COLO829 (cell line): Measurements from ENCODE around the gene RD3L.
"Not testable (repeated sequence)": the region's sequence is repeated elsewhere in the genome, so short reads cannot be mapped to it uniquely, and the experiment has no call there.

Experiments
- DNase-seq: peaks from one replicate; pipeline ENCODE4 v3.0.0; 2012; ENCODE audit warnings: low spot score

RD3L gene

DNA sequence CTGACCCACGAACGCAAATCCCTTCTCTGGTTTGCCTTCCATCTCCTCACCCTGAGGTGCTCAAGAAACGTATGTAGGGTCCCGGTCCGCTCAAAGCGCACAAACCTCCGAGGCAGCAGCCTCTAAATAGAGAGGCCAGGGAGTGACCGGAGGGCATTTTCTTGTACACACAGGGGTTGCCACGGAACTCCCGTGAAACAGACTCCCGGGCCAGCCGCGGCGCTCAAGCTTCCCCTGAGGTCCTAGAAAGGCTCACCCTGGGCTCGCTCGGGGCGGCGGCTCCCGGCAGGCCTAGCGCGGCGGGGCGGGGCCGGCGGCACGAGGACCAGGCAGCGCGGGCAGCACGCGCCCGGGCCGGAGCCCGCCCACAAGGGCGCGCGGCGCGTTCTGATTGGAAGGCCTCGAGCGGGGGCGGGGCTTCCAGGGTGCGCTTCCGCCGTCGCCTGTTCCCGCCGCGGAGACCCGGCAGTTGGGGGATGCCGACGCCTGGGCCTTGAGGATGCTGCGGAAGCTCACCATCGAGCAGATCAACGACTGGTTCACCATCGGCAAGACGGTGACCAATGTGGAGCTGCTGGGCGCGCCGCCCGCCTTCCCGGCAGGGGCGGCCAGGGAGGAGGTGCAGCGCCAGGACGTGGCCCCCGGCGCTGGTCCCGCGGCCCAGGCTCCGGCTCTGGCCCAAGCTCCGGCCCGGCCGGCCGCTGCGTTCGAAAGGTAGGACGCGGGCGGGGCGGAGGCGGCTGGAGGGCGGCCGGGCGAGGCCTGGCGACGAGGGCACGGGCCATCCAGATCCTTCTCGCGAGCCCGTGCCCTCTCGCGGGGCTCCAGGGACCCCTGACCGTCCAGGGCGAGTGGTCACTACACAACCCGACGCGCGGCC, 14.1 kb downstream of the RD3L start, which contains the start of gene TDRD9:
Gene TDRD9, plus strand, starts transcription at position 446 of the 880 bp plus-strand sequence. Its CDS starts 54 bp downstream, at position 500.
- DNase-seq, result no peak

DNA sequence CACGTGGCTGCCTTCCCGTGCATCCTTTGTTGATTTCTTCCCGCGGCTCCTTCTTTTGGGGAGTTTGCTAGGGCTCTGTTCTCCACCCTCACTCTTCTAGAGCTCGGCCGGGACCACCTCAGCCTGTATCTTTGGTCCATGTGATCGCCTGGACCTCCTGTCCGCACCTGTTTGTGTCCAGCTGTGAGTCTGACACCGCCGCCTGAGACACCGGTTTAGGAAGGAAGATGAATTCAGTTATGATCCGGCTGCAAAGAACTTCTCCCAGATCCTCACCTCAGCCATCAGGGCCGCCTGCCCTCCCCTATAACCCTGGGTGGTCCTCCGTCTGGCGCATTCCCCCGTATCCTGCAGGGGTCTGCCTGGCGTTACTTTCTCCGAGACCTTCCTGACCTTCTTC, 14.8 kb downstream of the RD3L start:
- no peak for DNase-seq

DNA sequence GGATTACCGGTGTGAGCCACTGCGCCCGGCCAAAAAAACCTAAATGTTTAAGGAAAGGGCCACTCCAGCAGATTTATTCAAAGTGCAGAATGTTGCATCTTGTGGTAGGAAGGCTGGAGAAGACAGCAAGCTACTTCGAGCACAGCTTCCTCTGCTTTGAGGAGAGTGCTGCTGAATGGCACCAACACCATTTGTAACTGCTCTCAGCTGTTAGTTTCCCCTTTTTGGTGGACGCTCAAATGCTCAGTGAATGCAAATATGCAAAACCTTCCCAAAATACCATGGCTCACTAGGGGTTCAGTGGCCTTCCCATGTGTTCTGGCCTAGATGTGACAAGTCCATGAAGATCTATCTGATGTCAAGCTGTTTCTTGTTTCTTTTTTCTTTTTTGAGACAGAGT, 17.0 kb downstream of the RD3L start:
- DNase-seq, result no peak

DNA sequence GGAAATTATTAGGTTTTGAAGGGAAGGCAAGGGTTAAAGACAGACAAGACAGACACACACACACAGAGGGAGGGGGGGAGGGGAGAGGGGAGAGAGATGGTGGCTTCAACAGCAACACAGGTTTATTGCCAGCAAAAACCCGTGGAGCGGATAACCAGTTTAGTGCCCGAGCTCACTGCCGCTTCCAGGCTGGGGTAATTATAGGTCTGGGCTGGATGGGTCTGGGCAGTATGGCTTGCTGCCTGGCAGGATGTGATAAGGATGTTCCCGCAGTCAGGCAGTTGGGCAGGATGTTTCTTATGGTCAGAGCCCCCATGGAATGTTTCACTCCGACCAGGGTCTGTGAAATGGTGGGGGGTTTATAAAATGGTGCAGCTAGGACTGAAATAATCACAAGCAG, 18.5 kb downstream of the RD3L start:
- no peak for DNase-seq

DNA sequence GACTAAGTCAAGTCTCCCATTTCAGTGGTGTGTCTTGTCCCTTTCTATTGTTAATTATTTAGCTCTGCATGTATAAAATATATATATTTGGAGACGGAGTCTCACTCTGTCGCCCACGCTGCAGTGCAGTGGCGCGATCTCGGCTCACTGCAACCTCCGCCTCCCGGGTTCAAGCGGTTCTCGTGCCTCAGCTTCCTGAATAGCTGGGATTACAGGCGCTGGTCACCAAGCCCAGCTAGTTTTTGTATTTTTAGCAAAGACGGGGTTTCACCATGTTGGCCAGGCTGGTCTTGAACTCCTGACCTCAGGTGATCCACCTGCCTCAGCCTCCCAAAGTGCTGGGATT, 20.5 kb downstream of the RD3L start:
- DNase-seq, result not testable (repeated sequence)

DNA sequence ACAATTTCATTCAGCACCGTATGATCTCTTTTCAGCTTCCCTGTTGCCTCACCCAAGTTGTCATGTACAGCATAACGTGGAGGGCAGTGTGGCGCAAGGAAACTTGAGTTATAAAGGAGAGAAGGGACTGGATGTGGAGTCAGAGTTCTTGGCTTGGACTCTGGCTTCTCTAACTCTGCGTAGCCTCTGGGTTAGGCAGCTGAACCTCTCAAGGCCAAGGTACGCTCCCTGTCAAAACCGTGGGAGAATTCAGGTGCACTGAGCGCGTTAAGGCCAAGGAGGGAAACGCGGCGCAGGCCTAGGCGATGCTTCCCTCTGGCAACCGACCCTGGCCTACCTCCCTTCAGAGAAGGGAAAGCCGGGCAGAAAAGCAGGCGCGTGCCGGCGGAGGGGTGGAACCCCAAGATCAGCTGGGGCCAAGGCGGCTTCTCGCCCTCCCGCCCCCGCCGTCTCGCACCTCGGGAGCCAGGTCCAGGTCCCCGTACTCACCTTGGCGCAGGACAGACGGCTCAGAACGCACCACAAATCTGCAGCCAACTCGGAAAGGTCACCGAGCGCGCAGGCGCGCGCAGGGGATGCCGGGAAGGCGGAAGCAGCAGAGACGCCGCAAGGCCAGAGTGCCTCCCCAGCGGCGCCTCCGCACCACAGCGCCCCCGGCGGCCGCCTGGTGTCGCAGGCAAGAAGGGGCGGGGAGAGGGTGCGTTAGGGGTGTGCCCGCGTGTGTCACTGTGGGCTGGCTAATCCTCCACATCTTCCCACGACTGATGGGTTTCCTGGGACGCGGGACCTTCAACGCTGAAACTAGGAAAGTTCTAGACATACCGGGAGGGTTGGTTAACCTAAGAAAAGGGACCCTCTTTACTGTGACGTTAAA, 21.1 kb downstream of the RD3L start:
- peak; percentile 88 for DNase-seq

DNA sequence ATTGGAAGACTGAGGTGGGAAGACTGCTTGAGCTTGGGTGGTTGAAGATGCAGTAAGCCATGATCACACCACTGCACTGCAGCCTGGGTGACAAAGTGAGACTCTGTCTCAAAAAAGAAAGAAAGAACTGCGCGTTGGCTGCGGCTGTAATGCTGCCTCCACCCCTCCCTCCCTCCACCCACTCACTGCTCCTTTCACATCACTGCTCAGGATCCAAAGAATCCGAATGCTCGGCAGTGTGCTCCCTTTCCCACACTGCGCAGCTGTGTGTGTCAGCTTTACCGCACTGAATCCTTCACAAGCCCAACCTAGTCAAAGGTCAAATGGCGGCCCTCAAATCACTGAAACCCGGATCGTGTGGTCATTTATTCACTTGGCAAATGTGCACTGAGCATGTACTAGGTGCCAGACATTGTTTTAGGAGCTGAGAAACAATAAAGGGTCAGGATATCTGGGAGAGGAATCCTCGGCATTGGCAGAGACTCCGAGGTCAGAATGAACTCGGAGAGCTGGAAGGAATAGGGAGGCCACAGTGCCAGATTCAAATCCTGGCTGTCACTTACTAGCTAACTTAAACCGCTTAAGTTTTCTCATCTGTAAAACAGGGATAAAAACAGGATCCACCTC, 25.6 kb downstream of the RD3L start:
- DNase-seq, result no peak

DNA sequence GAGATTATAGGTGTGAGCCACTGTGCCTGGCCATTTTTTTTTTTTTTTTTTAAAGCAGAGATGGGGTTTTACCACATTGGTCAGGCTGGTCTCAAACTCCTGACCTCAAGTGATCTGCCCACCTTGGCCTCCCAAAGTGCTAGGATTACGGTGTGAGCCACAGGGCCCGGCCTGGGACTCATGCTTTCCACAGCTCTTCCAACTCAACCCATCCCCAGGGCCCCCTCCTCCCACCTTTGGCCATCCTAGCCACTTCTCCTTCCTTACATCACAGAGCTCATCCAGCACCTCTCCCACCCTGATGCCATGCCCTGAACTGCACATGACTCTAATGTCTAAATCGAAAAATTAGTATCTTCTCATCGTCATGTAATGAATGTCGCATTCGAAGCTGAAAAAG, 26.7 kb downstream of the RD3L start:
- no peak for DNase-seq

DNA sequence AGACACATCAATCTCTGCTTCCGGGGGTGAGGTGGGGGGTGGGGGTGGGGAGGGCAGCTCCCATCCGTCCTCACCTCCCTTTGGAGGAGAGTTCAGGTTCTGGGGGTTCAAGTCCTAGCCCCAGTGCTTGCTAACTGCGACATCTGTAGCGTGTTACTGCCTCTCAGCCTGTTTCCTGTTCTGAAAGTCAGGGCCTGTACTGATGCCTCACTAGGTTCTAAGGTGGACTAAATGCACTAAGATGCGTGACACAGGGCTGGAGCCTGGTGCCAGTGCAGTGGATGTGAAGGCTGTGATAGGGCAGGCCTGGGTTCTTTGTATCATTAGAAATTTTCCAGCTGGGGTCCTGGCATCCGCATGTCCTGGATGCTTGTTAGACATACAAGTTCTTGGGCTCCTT, 31.3 kb downstream of the RD3L start:
- DNase-seq, result no peak

DNA sequence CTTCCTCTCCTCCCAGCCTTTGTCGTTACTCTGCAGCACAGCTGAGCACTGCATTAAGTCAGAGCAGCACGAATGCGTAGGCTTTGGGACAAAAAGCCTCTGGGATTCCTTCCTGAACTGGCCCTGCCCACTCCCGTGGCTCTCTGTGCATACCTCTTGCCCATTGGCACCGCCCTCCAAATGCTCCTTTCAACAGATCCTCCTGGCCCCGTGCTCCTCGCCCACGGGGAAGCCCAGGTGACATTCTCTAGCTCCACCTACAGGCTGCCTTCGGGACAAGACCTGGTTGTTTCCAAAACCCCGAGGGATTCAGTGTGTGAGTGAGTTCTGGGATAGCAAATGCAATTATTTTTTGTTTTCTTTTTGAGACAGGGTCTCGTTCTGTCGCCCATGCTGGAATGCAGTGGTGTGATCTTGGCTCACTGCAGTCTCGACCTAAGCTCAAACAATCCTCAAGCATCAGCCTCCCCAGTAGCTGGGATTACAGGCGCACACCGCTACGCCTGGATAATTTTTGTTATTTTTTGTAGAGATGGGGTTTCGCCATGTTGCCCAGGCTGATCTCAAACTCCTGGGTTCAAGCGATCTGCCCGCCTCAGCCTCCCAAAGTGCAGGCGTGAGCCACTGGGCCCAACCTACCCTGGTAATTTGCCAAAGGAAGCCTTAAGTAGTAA, 31.9 kb downstream of the RD3L start:
- peak; percentile 88 for DNase-seq

DNA sequence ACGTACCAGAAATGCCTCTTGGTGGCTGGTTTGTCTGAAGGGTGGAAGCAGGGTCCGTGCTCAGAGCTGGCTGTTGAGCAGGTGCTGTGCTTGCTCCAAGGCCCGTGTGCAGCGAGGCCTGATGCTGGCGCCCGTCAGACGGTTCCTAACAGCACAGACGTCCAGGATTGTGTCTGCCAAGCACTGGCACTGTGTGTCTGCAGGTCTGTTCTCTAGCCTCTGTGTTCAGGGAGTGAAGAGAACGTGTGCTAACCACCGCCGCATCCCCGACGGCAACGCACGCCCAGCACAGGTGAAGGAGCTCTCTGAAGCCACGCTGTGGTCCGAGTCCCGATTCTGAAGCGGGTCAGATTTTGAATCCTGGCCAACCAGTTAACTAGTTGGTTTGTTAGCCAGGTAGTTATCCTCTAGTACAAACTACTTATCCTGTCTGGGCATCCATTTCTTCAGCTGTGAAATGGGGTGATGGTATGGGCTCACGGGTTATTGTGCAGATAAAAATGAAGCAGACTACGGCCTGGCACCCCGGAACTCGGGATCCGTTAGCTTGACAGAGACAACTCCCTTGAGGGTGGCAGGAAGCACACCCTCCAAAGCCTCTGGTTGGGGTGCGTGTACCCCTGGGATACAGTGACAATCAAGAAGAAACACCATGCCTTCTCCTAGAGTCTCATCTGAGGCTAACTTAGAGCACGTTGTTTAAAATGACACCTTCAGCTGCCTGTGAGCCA, 32.6 kb downstream of the RD3L start:
- no peak for DNase-seq

DNA sequence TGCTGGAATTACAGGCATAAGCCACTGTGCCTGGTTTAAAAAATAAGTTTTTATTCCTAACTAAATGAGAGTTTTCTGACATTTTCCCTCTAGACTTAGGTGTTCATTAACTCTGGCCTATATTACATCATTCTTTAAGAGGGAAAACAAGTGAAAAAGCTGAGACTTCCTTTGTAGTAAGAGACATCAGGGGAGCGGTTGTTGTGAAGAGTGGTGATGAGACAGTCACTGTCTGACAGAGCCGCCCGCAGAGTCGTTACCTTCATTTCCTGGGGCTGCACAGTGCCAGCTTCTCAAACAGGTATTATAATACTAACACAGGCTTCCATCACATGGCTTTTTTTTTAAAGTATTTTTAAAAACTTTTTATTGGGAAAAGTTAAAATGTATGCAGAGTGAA, 33.7 kb downstream of the RD3L start:
- DNase-seq, result no peak

DNA sequence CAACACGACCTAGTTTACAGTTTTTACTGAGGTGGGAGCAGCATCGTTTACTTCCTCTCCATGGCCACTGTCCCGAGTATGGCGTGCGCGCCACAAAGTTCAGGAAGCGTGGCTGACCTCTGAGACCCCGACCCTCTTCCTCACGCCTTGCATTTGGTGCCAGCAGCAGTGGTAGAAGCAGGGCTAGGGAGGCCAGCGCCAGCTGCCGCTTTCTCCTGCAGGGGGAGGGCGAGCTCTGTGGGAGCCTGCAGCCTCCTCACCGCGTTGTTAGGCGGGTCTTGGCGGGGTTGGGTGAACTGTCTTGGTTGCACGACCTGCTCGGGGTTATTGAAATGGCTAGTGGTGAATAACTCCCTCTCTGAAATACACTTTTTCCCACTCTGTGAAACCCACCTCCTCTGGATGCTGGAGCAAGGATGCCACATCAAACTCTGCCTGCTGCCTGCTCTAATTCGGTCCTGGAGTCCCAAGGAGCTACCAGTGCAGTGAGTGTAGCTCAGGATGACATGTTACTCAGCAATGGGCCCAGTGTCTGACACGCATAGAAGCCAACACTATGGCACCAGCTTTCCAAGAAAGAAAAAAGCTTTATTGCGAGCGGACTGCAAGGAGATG, 36.4 kb downstream of the RD3L start:
- DNase-seq, result no peak

DNA sequence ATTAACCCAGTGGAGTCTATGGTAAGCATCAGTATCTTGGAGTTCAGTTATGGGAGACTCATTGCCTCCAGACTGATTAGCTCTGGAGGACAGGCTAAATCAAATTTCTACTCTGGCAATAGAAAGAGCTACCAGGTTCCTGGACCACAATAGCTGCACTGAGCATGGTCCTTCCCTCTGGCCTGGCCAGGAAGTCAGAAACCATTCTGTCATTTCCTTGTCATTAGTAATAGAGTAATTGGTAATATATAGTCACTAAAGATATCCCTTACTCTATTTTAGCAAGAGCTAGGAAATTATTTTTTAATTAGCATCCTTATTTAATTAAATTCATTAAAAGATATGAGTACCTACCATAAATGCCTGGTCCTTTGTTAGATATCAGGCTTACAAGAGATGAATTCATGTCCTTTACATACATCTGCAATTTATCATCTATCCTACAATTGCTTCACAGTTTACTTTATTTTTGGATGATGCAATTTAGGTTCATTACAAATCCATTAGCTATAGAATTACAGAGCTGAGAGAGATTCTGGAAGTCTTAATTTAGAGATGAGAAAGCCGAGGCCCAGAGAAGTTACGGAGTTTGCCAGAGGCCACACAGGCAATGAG, 37.7 kb downstream of the RD3L start:
- DNase-seq, result no peak

DNA sequence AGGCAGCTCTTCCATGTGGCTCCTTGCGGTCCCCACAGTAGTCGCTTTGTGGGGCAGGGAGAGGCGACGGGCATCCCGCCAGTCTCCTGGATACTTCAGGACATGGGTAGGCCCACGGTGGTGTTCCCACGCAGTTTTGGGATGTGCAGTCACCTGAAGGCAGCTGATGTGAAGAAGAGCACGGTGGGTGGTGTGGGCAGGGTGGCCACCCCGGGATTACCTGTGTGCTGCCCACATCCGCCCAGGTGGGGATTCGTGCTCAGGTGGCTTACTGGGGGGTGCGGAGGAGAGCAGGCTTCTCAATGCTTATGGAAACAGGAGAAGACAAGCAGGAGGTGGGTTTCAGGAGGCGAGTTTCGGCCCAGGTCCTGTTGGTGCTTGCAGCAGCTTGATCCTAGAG, 42.5 kb downstream of the RD3L start:
- DNase-seq, result no peak

DNA sequence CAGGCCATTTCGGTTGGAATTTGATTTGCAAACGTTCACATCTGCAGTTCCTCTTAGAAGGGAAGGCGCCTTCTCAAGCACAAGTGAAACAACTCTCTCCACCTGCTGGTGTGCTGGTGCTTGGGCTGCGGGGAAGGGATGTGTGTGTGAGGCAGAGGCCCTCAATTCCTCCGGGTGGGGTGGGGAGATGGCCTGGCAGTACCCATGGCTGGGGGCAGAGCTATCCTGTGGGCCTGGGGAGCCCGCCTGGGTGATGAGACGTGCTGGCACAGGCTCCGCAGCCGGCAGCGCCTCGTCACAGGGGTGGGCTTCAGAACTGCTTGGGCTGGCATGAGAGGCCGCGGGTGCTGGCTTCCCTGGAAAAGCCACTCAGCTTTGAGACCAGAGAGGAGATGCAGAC, 43.0 kb downstream of the RD3L start:
- DNase-seq, result no peak

DNA sequence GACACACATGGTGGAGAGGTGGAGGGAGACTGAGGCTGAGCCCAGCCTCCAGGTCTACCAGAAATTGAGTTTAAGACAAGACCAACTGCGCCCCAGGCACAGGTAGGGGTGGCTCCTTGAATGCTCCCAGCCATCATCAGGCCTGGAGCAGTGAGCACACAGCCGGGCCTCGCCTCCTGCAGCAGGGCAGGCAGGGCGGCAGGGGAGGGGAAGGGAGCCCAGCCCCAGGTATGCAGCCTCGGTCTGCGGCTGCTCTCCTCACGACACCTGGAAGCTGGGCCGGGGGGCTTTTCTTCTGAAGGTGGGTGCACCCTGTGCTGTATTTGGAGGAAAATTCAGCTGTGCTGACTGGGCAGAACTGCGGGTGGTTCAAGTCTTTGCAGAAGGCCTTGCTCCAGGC, 43.6 kb downstream of the RD3L start:
- DNase-seq, result no peak

DNA sequence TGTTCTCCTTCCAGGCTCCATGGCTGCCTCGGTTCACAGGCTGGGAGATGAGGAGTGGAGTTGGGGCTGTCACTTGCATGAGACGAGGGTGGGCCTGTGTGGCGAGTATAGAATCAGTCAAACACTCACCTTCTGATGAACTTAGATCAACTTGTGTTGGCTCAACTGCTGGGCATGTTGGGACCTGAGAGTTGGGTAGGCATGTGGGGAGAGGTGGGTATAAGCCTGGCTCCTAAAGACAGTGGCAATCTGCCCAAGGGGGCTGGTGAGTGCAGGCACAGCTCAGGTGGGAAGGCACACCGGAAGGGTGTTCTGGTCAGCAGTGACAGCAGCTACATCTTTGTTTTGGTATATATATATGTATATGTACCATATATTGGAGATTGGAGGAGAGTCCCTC, 44.1 kb downstream of the RD3L start:
- DNase-seq, result no peak

DNA sequence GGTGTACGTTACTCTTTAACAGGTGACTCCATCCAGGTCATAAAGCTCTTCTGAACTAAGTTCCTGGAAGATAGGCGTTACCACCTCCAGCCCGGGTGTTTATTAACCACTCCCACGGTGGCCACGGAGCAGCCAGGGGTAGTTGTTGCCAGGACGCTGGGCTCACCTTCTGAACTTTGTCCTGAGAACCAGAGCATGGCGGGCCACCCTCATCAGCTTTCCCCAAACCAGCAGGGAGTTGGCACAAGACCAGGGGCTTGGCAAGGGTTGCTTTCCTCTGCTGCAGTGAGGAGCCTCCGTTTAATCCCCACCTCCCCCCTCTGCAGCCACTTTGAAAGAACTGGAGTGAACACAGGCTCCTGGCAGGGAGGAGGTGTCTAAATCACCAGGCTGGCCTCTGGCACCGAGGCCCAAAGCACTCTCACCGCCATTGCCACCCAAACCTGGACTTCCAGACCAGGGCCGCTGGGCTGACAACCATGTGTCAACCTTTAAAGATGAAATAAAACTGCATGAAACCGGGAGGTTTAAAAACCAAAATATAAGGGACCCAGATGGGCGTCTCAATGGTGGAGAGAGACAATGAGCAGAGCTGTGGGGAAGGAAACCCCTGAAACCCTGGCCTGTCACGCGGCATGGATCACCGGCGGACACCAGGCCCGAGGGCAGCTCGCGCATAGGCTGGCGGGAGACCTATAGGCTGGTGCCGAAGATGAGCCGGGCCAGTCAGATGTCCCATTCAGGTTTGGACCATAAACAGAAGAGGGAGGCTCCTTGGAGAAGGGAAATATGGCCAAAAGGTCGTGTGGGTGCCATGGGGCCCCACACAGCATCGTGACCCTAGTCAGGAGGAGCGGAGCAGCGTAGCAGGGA, 45.0 kb downstream of the RD3L start:
- DNase-seq, result no peak

DNA sequence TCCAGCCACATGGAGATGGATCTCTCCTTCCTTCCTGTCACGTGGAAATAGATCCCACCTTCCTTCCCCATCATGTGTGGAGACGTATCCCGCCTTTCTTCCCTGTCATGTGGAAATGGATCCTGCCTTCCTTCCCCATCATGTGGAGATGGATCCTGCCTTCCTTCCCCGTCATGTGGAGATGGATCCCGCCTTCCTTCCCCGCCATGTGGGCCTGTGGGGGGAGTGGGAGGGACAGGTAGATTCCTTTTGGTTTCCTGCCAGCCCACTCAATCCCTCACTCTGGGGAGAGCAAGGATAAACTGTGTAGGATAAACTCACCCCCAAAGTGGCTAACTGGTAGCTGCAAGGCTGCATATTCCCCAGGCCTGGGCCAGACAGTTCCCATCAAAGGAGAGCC, 45.8 kb downstream of the RD3L start:
- DNase-seq, result no peak
